K562 (cell line): ENCODE data around the gene UGT1A9.

ENCODE experiments used
- RBM34 ChIP-seq: fragments of 200-400 bp; formaldehyde crosslinking; IDR thresholded peaks from 2 replicates; pipeline ENCODE4 v1.6.1; 2018; ENCODE audit warnings: low read length, borderline replicate concordance; ENCODE audit not compliant: insufficient read depth
- TAF7 ChIP-seq: fragments of 450-650 bp; IDR thresholded peaks from 2 replicates; pipeline ENCODE4 v1.6.1; 2016; ENCODE audit warnings: missing genetic modification characterization, missing compliant biosample characterization
- ZBTB33 ChIP-seq: sonication (generic); formaldehyde crosslinking; IDR thresholded peaks from 2 replicates; pipeline ENCODE4 v1.8.1; 2023; ENCODE audit warnings: mild to moderate bottlenecking, missing genetic modification reagents
- ZEB2 ChIP-seq: fragments of 450-650 bp; IDR thresholded peaks from 2 replicates; pipeline ENCODE4 v1.6.1; 2016
- ZNF551 ChIP-seq: fragments of 250-450 bp; sonication (Bioruptor Pico); IDR thresholded peaks from 2 replicates; pipeline ENCODE4 v1.5.0; 2021; ENCODE audit warnings: mild to moderate bottlenecking, moderate library complexity

DNA sequence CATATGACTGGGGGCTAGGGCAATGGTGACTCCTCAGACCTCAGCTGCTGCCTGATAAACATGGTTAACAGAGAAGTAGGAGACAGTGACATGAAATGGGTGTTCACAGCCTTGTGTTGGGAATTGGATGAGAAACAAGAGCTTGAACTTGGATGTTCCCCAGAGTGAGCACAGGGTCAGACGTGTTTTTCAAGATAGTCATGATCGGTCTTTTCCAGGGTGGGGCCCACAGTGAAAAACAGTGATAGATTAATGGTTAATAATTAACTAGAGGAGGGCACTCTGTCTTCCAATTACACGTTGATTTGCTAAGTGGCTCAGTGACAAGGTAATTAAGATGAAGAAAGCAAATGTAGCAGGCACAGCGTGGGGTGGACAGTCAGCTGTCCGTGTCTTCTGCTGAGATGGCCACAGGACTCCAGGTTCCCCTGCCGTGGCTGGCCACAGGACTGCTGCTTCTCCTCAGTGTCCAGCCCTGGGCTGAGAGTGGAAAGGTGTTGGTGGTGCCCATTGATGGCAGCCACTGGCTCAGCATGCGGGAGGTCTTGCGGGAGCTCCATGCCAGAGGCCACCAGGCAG is 57.1 kb downstream of the UGT1A9 start, which contains the start of gene UGT1A3:
- no peak for TF ChIP-seq TAF7 (tag)
- no peak for TF ChIP-seq ZEB2
- TF ChIP-seq RBM34: no peak
- TF ChIP-seq ZBTB33 (CRISPR knock-in tag): no peak
- no peak for TF ChIP-seq ZNF551 (CRISPR knock-in tag)
